Measurements from ENCODE around the gene ARRDC4. TPM values are rescaled to one million over a fixed set of nuclear protein-coding genes. Genes with fewer than 3 reads are reported as not detected.

ARRDC4 gene
- total RNA-seq, 3 donors from 2014 or later: 13.9 to 25.8 (median 20.0) TPM

DNA sequence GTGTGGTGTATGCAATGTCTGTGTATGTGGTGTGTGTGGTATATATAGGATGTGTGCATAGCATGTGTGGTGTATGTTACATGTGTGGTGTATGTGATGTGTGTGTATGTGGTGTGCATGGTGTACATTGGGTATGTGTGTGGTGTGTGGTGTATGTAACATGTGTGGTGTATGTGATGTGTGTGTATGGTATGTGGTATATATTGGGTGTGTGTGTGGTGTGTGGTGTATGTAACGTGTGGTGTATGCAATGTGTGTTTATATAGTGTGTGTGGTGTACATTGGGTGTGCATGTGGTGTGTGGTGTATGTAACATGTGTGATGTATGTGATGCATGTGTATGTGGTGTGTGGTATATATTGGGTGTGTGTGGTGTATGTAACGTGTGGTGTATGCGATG is 41.9 kb downstream of the ARRDC4 start:
- Histone ChIP-seq H3K36me3 (no peaks in the 10 kb centered on the region), H3K4me1 (no peaks in the 10 kb centered on the region), H3K27me3 (no peaks in the 10 kb centered on the region), H3K4me3 (no peak overlapping the region), H3K9me3 (no peaks in the 10 kb centered on the region), H3K27ac (peak overlapping the region in 1 of 2 donors; percentile 15)
- intact Hi-C loops (cut with DNase I; ENCODE audit: low total_unique reads): no loop called here
- DNase-seq (ENCODE audit: low spot score in 2 of 2): no peak
- TF ChIP-seq CTCF (IDR thresholded peaks at IDR 0.05) (no peak), POLR2A (IDR thresholded peaks at IDR 0.05) (no peak), POLR2AphosphoS5 (IDR thresholded peaks at IDR 0.05) (no peak)

DNA sequence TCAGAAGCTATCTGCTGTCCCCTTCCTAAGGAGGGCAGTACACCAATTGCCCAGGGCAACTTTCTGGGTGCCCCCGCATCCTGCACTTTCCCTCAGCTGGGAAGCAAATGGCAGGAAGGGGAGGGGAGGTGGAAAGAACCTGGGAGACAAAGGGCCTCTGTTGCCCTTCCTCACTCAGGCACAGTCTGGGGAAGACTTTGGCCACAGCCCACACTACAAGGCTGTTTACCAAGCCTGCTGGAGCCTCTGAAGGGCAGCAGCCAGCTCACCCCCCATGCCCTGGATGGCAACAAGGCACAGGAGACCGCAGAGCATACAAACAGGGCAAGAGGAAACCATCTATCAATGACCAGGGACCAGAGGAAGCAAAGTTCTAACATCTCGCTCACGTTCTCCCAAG is 42.4 kb downstream of the ARRDC4 start:
- no peak overlapping the region for H3K4me3 ChIP-seq
- H3K27me3 ChIP-seq: no peaks in the 10 kb centered on the region
- no peak for TF ChIP-seq CTCF (IDR thresholded peaks at IDR 0.05)
- TF ChIP-seq POLR2AphosphoS5 (IDR thresholded peaks at IDR 0.05): no peak
- no peak for TF ChIP-seq POLR2A (IDR thresholded peaks at IDR 0.05)
- peak overlapping the region in 1 of 2 donors; percentile 15 for H3K27ac ChIP-seq
- no peaks in the 10 kb centered on the region for H3K9me3 ChIP-seq
- no peaks in the 10 kb centered on the region for H3K36me3 ChIP-seq
- intact Hi-C loops (cut with DNase I; ENCODE audit: low total_unique reads): no loop called here
- no peak for DNase-seq (ENCODE audit: low spot score in 2 of 2)
- H3K4me1 ChIP-seq: no peaks in the 10 kb centered on the region

DNA sequence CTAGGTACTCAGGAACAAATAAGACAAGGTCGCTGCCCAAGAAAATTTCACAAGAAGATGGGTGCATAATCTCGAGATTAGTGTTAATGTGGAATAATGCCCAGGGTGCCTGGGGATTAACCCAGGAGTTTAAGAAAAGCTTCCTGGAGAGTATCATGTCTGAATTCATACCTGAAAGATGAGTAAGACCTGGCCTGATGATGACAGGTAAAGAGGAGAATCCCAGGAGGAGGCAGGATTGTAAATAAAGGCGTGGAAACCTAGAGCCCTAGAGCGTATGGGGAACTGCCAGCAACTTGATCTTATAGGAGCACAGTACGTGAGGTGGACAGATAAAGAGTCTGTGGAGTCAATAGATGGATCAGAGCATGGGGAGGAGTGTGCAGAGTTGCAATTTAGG is 43.0 kb downstream of the ARRDC4 start:
- no peaks in the 10 kb centered on the region for H3K9me3 ChIP-seq
- peak overlapping the region in 1 of 2 donors; percentile 15 for H3K27ac ChIP-seq
- no peak for DNase-seq (ENCODE audit: low spot score in 2 of 2)
- H3K4me1 ChIP-seq: no peaks in the 10 kb centered on the region
- no peak overlapping the region for H3K4me3 ChIP-seq
- no peaks in the 10 kb centered on the region for H3K27me3 ChIP-seq
- H3K36me3 ChIP-seq: no peaks in the 10 kb centered on the region
- TF ChIP-seq POLR2AphosphoS5 (IDR thresholded peaks at IDR 0.05) (no peak), CTCF (IDR thresholded peaks at IDR 0.05) (no peak), POLR2A (IDR thresholded peaks at IDR 0.05) (no peak)
- intact Hi-C loops (cut with DNase I; ENCODE audit: low total_unique reads): no loop called here

DNA sequence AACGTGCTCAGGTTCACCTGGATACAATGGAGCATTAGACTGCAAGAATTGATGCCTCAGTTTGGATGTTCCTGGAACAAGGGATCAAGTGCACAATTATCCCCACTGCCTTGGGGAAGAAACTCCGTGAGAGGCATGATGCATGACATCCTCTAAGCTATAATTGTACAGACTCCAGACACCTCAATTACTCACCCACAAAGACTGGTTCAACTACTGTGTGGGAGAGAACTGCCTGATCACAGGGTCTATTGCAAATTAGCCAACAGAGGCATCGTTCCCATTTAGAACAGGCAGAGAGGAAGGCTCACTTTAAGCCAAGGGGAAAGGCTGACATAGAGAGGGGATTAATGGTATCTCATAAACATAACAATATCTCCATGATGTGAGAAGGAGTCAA is 43.5 kb downstream of the ARRDC4 start:
- Histone ChIP-seq H3K36me3 (no peaks in the 10 kb centered on the region), H3K9me3 (no peaks in the 10 kb centered on the region), H3K27ac (no peak overlapping the region), H3K4me3 (no peak overlapping the region), H3K27me3 (no peaks in the 10 kb centered on the region), H3K4me1 (no peaks in the 10 kb centered on the region)
- DNase-seq (ENCODE audit: low spot score in 2 of 2): no peak
- intact Hi-C loops (cut with DNase I; ENCODE audit: low total_unique reads): no loop called here
- TF ChIP-seq POLR2A (IDR thresholded peaks at IDR 0.05) (no peak), POLR2AphosphoS5 (IDR thresholded peaks at IDR 0.05) (no peak), CTCF (IDR thresholded peaks at IDR 0.05) (no peak)

GRCh38 chr15:98005659-98006058 is 45.2 kb downstream of the ARRDC4 start:
- Histone ChIP-seq H3K27me3 (no peaks in the 10 kb centered on the region), H3K4me3 (no peak overlapping the region), H3K9me3 (no peaks in the 10 kb centered on the region), H3K4me1 (no peaks in the 10 kb centered on the region), H3K27ac (no peak overlapping the region), H3K36me3 (no peaks in the 10 kb centered on the region)
- DNase-seq (ENCODE audit: low spot score in 2 of 2): no peak
- TF ChIP-seq POLR2A (IDR thresholded peaks at IDR 0.05) (no peak), POLR2AphosphoS5 (IDR thresholded peaks at IDR 0.05) (no peak), CTCF (IDR thresholded peaks at IDR 0.05) (no peak)
- intact Hi-C loops (cut with DNase I; ENCODE audit: low total_unique reads): no loop called here
